ENCODE measurements around the gene SIGLEC5. TPM values are rescaled to one million over a fixed set of nuclear protein-coding genes. Genes with fewer than 3 reads are reported as not detected.
"Not testable (repeated sequence)": the region's sequence is repeated elsewhere in the genome, so short reads cannot be mapped to it uniquely, and the experiment has no call there.

The SIGLEC5 gene
- not detected in 2 replicates for polyA plus RNA-seq (2012; rRNA removed)
- polyA plus RNA-seq (2012; cell fraction: cytosol; rRNA removed): not detected in 2 replicates
- polyA plus RNA-seq (2012; cell fraction: nucleus; rRNA removed): 0.04 TPM in 1 of 2 replicates, not detected in the other

GRCh38 chr19:51630315-51630714 lies at the start of gene SIGLEC5:
TSS of gene SIGLEC5 (minus strand) at chr19:51630401. CDS start at chr19:51630335, 66 bp downstream.
- H3K9ac ChIP-seq; H4K20me1 ChIP-seq (ENCODE audit: insufficient read depth); POLR2A ChIA-PET; H3F3A ChIP-seq (replicated peaks; ENCODE audit: insufficient read depth); H3K36me3 ChIP-seq (replicated peaks in 1 of 2; ENCODE audit: control insufficient read depth in 1 of 2, insufficient read depth in 2 of 2, low read length in 1 of 2); H3K4me3 ChIP-seq (ENCODE audit: low read depth in 2 of 2, low read length in 1 of 2); H3K79me2 ChIP-seq (ENCODE audit: insufficient read depth); H3K27ac ChIP-seq (ENCODE audit: low read depth in 2 of 2, low read length in 1 of 2); H2AFZ ChIP-seq (ENCODE audit: low read depth); H3K4me2 ChIP-seq; H3K9me2 ChIP-seq; DNase-seq; H3K4me1 ChIP-seq (ENCODE audit: control insufficient read depth in 1 of 2, insufficient read depth in 2 of 2, low read depth in 1 of 2, low read length in 1 of 2); H3K9me3 ChIP-seq: not testable (repeated sequence)
- H3K27me3 ChIP-seq (ENCODE audit: insufficient read depth): peaks cover 61% of the 10 kb centered on the region; the same call in 1 of the 2 replicates
- CTCF ChIA-PET: interaction anchor here (1.1 to 1.9 kb wide), 2 partner anchors 27 to 148 kb away, joined by 3 to 5 read pairs; no protein-coding TSS in a partner anchor
- 0% methylated on average over 5 of the region's 13 CpGs for WGBS (ENCODE audit: low lambda C conversion rate)

GRCh38 chr19:51676566-51677083 lies 46.4 kb upstream of the SIGLEC5 start:
- H3K4me1 ChIP-seq (ENCODE audit: control insufficient read depth in 1 of 2, insufficient read depth in 2 of 2, low read depth in 1 of 2, low read length in 1 of 2): peaks cover 0 to 3% of the 10 kb centered on the region in 2 experiments; a peak in 1 of 4 replicates
- TF ChIP-seq CTCF (IDR thresholded peaks at IDR 0.05) (no peak), FOSL2 (IDR thresholded peaks at IDR 0.05; ENCODE audit: borderline replicate concordance, low read depth) (no peak)
- DNase-seq: no peak
- H3K79me2 ChIP-seq (ENCODE audit: insufficient read depth): no peaks in the 10 kb centered on the region
- ChIA-PET POLR2A (no interaction called here), CTCF (interaction anchor here (0.8 to 2.9 kb wide), 8 partner anchors 12 to 215 kb away, joined by 3 to 20 read pairs (median 4); no protein-coding TSS in a partner anchor)
- no peak overlapping the region for H3K4me2 ChIP-seq
- no peaks in the 10 kb centered on the region for H3K9me3 ChIP-seq
- no peaks in the 10 kb centered on the region for H3K9me2 ChIP-seq
- H3K27me3 ChIP-seq (ENCODE audit: insufficient read depth): no peaks in the 10 kb centered on the region; the same call in 1 of the 2 replicates
- H3K27ac ChIP-seq (ENCODE audit: low read depth in 2 of 2, low read length in 1 of 2): no peak overlapping the region
- no peak overlapping the region for H3K9ac ChIP-seq
- H4K20me1 ChIP-seq (ENCODE audit: insufficient read depth): no peaks in the 10 kb centered on the region
- H3K4me3 ChIP-seq (ENCODE audit: low read depth in 2 of 2, low read length in 1 of 2): no peak overlapping the region
- WGBS (ENCODE audit: low lambda C conversion rate): 37% methylated on average over 9 of the region's 11 CpGs
- H3F3A ChIP-seq (replicated peaks; ENCODE audit: insufficient read depth): no peaks in the 10 kb centered on the region
- H2AFZ ChIP-seq (ENCODE audit: low read depth): no peak overlapping the region
- H3K36me3 ChIP-seq (replicated peaks in 1 of 2; ENCODE audit: control insufficient read depth in 1 of 2, insufficient read depth in 2 of 2, low read length in 1 of 2): no peaks in the 10 kb centered on the region

- POLR2A ChIA-PET; H3K27ac ChIP-seq (ENCODE audit: low read depth in 2 of 2, low read length in 1 of 2); H3K36me3 ChIP-seq (replicated peaks in 1 of 2; ENCODE audit: control insufficient read depth in 1 of 2, insufficient read depth in 2 of 2, low read length in 1 of 2); H3K27me3 ChIP-seq (ENCODE audit: insufficient read depth); H3K9ac ChIP-seq; H3K9me2 ChIP-seq; H3K4me2 ChIP-seq; H3F3A ChIP-seq (replicated peaks; ENCODE audit: insufficient read depth); H2AFZ ChIP-seq (ENCODE audit: low read depth); H3K4me1 ChIP-seq (ENCODE audit: control insufficient read depth in 1 of 2, insufficient read depth in 2 of 2, low read depth in 1 of 2, low read length in 1 of 2); H3K4me3 ChIP-seq (ENCODE audit: low read depth in 2 of 2, low read length in 1 of 2); H3K79me2 ChIP-seq (ENCODE audit: insufficient read depth); H3K9me3 ChIP-seq; DNase-seq; H4K20me1 ChIP-seq (ENCODE audit: insufficient read depth): not testable (repeated sequence)
- TF ChIP-seq SMC3 (IDR thresholded peaks at IDR 0.05; ENCODE audit: low read depth, low read length): 0 out of 2 replicates have a peak, but pooled peaks have one; percentile 16
- TF ChIP-seq CTCF (IDR thresholded peaks at IDR 0.05): peak; percentile 60
- TF ChIP-seq RAD21 (IDR thresholded peaks at IDR 0.05; ENCODE audit: low read length): peak; percentile 16; the same call in 1 of the 2 replicates
- CTCF ChIA-PET: interaction anchor here (0.6 to 2.9 kb wide), 11 partner anchors 8 to 215 kb away, joined by 3 to 20 read pairs (median 3); no protein-coding TSS in a partner anchor
- 12% methylated on average over 7 of the region's 7 CpGs for WGBS (ENCODE audit: low lambda C conversion rate)
Observed at GRCh38 chr19:51675911-51676565, 45.8 kb upstream of the SIGLEC5 start.
